Hematopoietic multipotent progenitor cell (in vitro differentiated cells): ENCODE data around the gene ZNF396. TPM values are rescaled to one million over a fixed set of nuclear protein-coding genes. Genes with fewer than 3 reads are reported as not detected.

ENCODE experiments used
- DNase-seq, 3 donors: peaks; one replicate each; pipeline ENCODE4 v3.0.0-alpha.2; 2011 to 2015; ENCODE audit warnings: low read depth in 2 of 3, low spot score in 2 of 3
- total RNA-seq: library from RNA; depleted of rRNA; stranded (reverse); fragments of >200 nt; gene quantifications from one replicate; pipeline ENCODE4 v1.2.3, GENCODE V29; 2012

The ZNF396 gene
- total RNA-seq, 1 donor: 0.81 TPM

DNA sequence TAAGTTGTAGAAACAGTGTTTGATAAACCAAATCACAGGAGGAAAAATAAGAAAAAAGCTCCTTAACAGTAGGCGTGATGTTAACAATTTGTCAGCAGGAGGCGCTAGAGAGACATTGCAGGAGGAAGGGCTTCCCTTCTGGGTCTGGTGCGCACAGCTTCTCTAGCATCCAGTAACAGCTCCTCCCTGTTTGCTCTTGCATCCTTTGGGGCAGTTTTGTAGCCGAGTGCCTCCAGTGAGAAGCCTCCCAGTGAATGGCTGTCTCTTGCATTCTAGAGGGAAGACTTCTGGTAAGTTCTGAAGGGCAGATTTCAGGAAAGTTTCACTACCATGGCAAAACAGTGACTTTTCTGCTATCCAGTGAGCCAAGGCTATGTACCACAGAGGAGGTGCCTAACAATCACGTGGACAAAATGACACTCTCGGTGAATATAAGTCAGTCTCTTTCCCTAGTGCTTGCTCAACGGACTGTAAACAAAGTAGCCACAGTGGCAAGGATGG is 9.5 kb upstream of the ZNF396 start:
- peak; percentile 59 to 92 (median 77) for DNase-seq

DNA sequence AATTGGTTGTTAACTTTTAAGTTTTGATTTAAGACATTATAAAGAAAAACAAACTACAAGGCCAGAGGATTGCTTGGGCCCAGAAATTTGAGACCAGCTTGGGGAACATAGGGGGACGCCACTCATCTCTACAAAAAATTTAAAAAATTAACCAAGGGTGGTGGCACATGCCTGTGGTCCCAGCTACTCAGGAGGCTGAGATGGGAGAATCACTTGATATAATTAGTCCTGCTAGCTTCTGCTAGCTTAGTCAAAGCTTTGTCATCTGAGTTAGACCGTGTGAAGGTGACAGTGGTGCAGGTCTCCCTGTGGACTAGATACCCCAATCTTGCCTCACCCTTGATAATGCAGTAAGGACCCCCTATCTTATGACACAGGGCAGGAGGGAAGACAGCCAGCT is 6.0 kb upstream of the ZNF396 start:
- no peak for DNase-seq

DNA sequence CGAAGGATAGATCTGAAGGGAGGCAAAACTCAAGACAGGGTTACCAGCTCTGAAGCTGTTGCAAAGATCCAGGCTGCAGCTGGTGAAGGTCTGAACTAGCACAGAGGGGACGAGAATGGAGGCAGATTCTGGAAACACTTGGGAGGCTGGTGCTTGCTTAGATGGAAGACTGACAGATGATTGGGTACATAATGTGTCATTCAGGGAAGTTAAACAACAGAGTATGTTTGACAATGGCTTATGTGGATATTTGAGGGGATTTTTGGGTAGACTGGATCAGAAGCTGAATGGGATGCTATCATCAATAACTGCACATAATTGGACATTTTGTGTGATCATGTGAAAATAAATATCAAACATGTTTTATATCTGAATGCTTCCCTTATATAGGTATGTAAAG is 2.3 kb upstream of the ZNF396 start:
- DNase-seq: no peak

DNA sequence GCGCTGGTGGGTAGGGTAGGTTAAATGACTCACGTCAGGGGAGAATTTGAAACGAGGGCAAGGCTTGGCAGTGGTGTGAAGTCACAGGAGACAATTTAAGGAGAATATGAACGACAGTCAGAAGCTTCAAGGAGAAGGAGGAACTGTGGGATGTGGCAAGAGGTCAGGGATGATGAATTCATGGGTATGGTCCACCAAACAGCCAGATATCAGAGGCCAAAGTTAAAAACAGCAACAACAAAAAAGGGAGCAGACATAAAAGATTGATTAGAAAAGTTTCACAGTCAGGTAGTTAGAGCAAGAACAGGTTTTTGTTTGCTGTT is 1.4 kb upstream of the ZNF396 start:
- DNase-seq: no peak

DNA sequence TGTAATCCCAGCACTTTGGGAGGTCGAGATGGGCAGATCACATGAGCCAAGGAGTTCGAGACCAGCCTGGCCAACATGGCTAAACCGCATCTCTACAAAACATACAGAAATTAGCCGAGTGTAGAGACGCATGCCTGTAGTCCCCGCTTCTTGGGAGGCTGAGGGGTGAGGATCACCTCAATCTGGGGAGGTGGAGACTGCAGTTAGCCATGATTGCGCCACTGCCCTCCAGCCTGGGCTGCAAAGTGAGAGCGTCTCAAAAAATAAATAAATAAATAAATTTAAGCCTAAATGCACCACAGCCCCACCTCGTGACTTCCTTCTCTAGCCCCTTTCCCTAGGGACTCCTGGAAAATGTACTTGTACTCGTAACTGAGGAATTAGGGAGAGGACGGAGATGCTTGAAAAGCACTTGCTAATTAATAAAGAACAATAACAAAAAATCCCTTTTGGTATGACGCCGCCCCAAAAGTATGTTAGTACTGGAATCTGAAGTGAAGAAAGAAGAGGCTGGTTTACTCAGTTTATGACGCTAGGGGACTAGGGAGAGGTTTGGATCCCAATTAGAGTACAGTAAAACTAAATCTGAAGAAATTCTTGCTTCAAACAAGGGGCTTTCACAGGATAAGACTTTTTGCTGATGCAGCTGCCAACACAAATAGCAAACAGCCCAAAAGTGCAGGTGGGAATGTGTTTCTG is 887 bp upstream of the ZNF396 start:
- no peak for DNase-seq

DNA sequence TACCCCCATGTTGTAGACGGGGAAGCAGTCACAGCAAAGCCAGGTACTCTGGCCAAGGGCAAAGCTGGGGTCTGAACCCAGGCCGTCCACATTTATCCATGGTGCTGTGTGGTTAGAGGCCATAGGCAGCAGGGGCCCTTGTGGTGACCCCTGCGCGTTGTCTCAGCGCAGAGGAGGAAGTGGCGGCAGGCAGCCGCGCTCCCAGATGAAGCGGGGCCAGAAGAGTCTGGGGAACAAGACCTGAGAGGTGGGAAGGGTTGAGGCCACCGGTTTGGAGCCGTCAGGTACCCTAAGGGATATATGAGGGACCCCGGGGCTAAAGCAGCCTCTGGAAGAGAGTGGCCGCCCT is 770 bp downstream of the ZNF396 start:
- peak in 2 of 3 donors; percentile 49 to 59 for DNase-seq

DNA sequence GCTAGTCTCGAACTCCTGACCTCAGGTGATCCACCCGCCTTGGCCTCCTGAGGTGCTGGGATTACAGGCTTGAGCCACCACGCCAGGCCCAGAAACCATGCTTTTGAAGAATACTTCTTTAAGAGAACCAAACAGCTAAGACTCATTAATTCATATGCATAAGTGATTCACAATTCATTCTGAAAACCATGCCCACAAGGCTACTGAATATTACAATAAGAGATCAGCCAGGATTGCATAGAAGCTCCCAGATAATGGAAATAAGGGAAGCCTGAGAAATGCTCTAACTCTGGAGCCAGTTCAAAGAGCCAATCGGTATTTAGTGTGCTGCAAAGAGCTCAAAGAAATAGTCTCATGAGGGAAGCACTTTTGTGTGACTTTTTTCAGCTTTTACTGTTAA is 2.4 kb downstream of the ZNF396 start:
- no peak for DNase-seq

DNA sequence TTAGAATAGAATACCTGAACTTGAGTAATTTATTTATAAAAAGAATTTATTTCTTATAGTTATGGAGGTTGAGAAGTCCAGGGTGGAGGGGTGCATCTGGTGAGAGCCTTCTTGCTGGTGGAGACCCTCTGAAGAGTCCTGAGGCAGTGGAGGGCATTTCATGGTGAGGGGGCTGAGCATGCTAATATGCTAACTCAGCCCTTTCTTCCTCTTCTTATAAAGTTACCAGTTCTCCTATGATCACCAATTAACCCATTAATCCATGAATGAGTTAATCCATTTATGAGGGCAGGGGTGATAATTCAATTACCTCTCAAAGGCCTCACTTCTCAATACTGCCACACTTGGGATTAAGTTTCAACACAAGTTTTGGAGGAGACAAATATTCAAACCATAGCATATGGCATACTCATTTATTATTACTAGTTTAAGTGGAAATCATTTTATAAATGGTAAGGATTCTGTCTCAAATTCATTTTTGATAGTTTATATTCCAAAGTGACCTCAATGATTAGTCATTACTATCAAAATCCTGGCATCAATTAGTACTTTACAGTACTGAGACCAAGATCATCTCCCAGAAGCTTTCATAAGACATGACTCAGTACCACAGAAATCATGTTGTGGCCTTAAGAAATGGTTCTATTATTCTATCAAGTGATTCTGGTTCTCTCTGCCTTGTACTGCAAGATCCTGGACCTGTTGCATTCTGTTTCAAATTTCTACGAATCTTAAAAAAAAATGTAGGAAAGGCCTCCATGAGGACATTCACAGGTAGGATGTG is 5.5 kb downstream of the ZNF396 start:
- DNase-seq: no peak

DNA sequence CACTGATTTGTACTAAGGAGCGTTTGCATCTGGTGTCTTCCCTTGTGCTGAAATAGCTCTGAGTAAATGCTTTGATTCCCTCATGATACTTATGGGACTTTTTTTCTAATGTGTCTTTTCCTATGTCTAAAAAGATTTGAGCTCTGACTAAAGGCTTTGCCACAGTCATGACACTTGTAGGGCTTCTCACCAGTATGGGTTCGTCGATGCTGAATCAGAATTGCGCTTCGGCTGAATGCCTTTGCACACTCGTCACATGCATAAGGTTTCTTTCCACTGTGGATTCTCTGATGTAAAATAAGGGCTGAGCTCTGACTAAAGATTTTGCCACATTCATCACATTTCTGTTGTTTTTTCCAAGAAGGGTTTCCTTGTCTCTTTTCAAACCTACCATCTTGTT is 8.0 kb downstream of the ZNF396 start:
- no peak for DNase-seq

DNA sequence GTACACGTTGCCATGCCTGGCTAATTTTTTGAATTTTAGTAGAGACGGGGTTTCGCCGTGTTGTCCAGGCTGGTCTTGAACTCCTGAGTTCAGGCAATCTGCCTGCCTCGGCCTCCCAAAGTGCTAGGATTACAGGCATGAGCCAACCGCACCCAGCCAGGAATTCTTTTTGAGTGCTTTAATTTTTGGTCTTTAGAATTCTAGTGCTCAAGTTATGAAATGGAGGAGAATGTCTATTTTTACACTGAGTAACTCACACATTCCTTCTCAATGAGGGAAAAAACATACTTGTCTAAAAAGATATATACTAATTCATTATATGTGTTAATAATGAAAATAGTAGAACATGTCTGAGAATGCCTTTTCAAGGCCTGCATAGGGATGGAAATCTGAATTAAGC is 8.5 kb downstream of the ZNF396 start:
- no peak for DNase-seq

DNA sequence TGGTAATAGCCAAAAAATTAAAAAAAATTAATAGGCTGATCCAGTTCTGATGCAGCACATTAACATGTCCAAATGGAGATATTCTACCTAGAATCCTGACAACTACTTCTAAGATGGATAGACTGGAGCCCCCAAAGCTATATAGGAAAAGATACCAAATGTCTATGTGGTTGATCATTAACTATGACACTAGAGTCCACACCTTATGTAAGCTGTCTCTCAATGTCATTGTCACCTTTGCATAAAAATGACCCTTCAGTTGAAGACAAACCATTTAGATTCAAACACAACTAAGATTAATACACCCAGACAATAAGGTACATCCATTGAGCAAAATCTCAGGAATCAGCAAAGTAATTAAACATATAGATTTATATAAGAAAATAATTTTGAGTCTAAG is 14.6 kb downstream of the ZNF396 start:
- DNase-seq: no peak

DNA sequence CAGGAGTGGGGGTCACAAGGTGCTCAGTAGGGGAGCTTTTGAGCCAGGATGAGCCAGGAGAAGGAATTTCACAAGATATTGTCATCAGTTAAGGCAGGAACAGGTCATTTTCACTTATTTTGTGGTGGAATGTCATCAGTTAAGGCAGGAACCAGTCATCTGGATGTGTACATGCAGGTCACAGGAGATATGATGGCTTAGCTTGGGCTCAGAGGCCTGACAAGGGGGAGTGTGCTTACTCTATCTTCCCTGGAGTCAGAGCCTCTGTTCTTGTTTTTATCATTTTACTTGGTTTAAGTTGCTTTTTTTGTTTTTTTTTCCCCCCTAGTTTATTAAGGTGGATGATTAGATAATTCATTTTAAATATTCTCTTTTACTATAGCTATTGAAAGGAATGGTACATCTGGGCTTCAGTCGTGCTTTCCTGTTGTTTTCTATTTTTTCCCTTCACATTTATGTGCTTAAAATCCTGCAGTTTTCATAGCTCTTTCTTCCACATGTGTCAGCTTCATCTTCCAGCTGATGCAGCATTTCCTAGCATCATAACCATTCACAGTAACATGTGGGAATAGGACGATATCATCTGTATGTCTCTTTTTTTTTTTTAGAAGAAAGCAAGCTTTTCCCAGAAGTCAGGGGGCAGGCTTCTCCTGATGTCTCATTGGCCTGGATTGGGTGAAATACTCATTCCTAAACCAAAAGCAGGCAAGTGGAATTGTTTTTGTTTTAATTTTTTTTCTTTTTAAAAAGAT is 15.4 kb downstream of the ZNF396 start:
- no peak for DNase-seq

DNA sequence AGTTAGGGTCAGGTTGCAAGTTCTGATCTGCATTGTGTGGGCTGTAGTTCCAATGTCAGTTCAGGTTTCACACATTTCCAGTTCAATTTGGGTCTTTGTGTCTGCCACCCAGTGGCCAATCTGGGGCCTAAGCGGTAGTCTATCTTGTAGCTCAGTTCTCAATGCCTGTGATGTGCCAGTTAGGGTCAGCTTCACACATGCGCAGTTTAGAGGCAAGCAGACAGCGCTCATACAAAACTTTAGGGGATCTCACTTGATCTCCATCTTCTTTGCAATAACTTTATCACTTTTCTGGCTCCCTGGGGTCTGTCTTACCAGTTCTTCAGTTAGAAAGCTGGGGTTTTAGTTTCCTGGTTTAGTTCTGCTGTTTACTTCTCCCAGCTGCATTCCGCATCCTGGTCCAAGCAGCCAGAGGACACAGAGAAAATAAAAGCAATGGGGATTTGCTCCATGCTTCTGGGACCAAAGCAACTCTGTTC is 22.0 kb downstream of the ZNF396 start:
- peak; percentile 31 to 92 (median 84) for DNase-seq

DNA sequence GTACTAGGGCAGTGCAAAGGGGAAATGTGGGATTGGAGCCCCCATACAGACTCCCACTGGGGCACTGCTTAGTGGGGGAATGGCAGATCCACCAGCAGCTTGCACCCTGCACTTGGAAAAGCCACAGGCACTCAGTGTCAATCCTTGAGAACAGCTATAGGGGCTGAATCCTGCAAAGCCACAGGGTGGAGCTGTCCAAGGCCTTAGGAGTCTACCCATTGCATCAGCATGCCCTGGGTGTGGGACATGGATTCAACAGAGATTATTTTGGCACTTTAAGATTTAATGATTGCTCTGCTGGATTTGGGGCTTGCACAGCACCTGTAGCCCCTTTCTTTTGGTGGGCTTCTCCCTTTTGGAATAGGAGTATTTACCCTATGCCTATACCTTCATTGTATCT is 24.4 kb downstream of the ZNF396 start:
- DNase-seq: no peak

DNA sequence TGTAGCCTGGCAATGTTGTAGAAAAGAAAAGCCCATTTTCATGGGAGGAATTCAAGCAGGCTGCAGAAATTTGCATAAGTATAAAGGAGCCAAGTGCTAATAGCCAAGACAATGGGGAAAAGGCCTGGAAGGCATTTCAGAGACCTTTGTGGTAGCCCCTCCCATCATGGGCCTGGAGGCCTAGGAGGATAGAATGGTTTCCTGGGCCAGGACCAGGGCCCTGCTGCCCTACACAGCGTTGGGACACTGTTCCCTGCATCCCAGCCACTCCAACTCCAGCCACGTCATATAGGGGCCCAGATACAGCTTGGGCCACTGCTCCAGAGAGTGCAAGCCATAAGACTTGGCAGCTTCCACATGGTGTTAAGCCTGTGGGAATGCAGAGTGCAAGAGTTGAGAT is 24.9 kb downstream of the ZNF396 start:
- no peak for DNase-seq

DNA sequence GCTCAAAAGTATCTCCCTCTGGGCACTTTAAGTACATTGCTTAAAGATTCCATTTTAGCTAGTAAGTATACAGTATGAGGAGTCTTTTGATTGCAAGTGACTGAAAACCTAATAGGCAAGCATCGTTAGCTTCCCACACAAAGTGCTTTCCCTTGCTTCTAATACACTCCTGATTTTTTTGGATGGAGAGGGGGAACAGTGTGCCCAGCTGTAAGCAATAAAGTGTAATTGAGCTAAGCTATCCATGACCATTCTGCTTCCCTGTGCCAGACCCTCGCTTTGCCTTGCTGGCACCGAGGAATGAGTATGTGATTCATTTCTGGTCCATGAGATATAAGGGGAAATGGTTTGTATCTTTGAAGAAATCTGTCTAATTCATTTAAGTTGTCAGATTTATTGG is 29.1 kb downstream of the ZNF396 start:
- no peak for DNase-seq

DNA sequence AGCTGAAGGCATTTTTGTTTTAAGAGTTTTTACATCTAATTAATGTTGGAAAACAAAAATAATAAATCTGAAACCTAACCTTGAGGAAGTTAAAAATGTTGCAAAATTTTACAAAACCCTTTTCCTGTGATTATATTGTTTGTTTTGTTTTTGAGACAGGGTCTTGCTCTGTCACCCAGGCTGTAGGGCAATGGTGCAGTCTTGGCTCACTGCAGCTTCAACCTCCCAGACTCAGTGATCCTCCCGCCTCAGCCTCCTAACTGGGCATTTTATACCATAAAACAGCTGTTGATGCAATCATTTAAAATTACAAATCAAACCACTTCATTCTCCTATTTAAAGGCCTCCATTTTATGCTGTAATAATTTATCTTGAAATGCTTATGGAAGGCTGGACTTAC is 31.2 kb downstream of the ZNF396 start:
- no peak for DNase-seq

DNA sequence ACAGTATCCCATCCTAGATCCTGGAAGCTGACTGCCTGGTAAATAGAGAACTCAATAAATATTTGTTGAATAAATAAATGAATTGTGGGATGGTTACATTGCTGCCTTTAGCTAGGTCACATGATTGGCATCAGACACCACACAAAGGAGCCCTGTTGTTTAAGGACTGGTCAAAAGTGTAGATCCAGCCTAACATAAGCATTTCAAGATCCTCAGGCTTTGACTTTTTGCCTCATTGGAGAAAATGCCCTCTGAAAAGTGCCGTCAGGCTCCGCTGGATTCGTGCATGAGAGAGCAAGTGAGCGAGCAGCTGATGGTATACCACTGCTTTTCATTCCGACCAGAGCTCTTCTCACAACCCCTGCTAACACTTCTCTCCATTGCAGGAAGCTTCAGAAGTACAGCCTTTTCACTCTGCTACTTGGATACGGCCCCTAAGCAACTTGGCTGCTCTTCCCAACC is 31.6 kb downstream of the ZNF396 start:
- no peak for DNase-seq

DNA sequence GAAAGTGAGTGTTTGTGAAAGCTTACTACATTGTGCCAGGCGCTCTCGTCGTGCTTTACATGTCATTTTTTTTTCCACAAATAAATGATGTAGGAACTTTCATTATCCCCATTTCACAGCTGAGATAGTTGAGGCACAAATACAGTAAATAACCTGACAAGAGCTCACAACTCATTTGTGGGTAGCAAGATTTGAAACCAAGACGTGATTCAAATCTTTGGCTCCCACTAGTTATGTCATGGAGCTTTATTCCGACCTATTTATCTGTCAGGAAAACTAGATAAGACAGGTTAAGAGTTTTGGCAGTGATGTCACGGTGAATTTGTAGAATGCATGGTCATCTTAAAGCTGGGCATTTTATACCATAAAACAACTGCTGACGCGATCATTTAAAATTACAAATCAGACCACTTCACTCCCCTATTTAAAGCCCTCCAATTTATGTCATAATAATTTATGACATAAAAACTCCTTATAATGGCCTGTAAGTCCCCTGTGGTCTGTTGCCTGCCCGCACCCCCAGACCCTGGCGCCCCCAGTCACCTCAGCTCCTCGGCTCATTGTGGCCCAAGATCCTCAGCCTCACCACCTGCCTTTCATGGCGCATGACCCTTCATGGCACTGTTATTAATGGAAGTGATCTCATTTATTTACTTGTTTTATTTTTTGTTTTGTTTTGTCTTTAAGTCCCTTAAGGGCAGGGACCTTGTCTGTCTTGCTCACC is 32.2 kb downstream of the ZNF396 start:
- DNase-seq: peak in 1 of 3 donors; percentile 18

DNA sequence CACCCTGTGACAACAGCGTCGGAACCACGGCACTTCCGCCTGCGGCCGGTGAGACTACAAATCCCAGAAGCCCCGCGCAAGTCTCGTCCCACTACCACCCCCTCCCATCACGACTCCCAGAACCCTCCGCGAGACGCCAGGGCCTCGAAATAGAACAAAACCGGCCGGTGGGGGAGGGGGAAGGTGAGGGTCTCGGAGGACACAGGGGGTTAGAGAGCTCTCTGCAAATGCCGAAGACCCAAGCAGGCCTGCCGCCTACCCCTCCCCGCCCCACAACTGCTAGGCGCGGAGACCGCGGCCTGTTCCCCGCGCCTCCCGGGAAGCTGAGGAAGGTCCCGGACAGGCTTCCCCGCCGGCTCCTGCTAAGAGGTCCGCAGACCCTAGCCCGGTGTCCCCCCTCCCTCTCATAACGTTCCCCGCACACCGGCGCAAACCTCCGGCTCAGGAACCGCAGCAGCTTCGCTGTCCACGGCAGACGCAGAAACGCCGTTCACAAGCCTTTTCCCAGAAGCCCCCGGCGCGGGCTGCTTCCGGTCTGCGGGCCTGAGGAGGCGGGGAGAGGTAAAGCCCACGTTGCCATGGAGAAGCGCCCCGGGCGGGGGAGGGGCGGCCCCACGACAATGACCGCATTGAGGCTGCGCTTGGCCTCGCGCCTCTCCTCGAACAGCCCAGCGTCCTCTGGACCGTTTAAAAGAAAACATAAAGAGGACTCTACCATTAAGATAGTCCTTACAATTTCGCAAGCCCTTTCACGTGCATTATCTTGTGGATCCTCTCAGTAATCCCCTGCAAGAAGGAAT is 33.0 kb downstream of the ZNF396 start, which contains the start of gene ZNF24:
Gene ZNF24 (minus strand): TSS at position 485 of the 800 bp plus-strand sequence. CDS start 3,770 bp downstream, outside the sequence.
- DNase-seq: peak; percentile 80 to 98 (median 94)
